Measurements from ENCODE around the gene APOH. TPM values are rescaled to one million over a fixed set of nuclear protein-coding genes. Genes with fewer than 3 reads are reported as not detected.

APOH gene
- polyA plus RNA-seq, 1 experiment: not detected

GRCh38 chr17:66167189-66167815 is 61.9 kb downstream of the APOH start:
- H3K36me3 ChIP-seq (ENCODE audit: control insufficient read depth, insufficient read depth, low read length): peaks cover 2% of the 10 kb centered on the region; the same call in 1 of the 2 replicates
- ChIA-PET POLR2A (no interaction called here), CTCF (interaction anchor here (1.1 to 5.2 kb wide), 4 partner anchors 873 to 949 kb away, joined by 4 to 47 read pairs (median 29); no protein-coding TSS in a partner anchor)
- H3K4me3 ChIP-seq (ENCODE audit: low read depth, low read length): no peak overlapping the region
- TF ChIP-seq, protein P1, sequence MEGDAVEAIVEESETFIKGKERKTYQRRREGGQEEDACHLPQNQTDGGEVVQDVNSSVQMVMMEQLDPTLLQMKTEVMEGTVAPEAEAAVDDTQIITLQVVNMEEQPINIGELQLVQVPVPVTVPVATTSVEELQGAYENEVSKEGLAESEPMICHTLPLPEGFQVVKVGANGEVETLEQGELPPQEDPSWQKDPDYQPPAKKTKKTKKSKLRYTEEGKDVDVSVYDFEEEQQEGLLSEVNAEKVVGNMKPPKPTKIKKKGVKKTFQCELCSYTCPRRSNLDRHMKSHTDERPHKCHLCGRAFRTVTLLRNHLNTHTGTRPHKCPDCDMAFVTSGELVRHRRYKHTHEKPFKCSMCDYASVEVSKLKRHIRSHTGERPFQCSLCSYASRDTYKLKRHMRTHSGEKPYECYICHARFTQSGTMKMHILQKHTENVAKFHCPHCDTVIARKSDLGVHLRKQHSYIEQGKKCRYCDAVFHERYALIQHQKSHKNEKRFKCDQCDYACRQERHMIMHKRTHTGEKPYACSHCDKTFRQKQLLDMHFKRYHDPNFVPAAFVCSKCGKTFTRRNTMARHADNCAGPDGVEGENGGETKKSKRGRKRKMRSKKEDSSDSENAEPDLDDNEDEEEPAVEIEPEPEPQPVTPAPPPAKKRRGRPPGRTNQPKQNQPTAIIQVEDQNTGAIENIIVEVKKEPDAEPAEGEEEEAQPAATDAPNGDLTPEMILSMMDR (IDR thresholded peaks at IDR 0.05; ENCODE audit: insufficient read depth, low read depth, low read length): no peak
- no peaks in the 10 kb centered on the region for H3K27me3 ChIP-seq (ENCODE audit: control insufficient read depth, insufficient read depth, low read length)
- no peak for DNase-seq (ENCODE audit: low read depth)

- POLR2A ChIA-PET: no interaction called here
- TF ChIP-seq, protein P1 (IDR thresholded peaks at IDR 0.05; ENCODE audit: insufficient read depth, low read depth, low read length): peak; percentile 62
- peak; percentile 10 for DNase-seq (ENCODE audit: low read depth)
These were observed 63.6 kb downstream of the APOH start for GRCh38 chr17:66165537-66166123.

More at GRCh38 chr17:66165537-66166123, 63.6 kb downstream of the APOH start:
- Histone ChIP-seq H3K36me3 (ENCODE audit: control insufficient read depth, insufficient read depth, low read length) (peaks cover 2% of the 10 kb centered on the region; the same call in 1 of the 2 replicates), H3K4me3 (ENCODE audit: low read depth, low read length) (no peak overlapping the region), H3K27me3 (ENCODE audit: control insufficient read depth, insufficient read depth, low read length) (no peaks in the 10 kb centered on the region)
- CTCF ChIA-PET: interaction anchor here (0.6 to 5.2 kb wide), 17 partner anchors 15 to 1850 kb away, joined by 3 to 47 read pairs (median 4); no protein-coding TSS in a partner anchor

Small RNA genes lying within 50 kb of the gene (small RNA-seq; reads per million reads assigned to genes)
- not detected for gene RNA5SP444 (ENCODE audit: insufficient read length, low read depth, low replicate concordance)

Other genes starting within 250 kb of the APOH start
- gene CEP112, start 37.3 kb downstream of the APOH start, polyA plus RNA-seq (2011; rRNA removed): 3.3 and 4.4 TPM in 2 replicates
- gene PRKCA, start 73.2 kb upstream of the APOH start, polyA plus RNA-seq (2011; rRNA removed): 38.7 and 46.9 TPM in 2 replicates